Esophagus squamous epithelium (tissue), 5 donors: ENCODE measurements around the gene INPP5D. TPM values are rescaled to one million over a fixed set of nuclear protein-coding genes. Genes with fewer than 3 reads are reported as not detected.

Experiments used
- DNase-seq: peaks from one replicate; lab custom pipeline; 2025; lab: John Stamatoyannopoulos, UW
- H3K27ac ChIP-seq, 4 donors: fragments of 200-600 bp; sonication (generic); one replicate each; pipeline ENCODE4 v1.5.1; 2016 to 2019; ENCODE audit warnings: mild to moderate bottlenecking in 1 of 4
- H3K27me3 ChIP-seq, 4 donors: fragments of 200-600 bp; sonication (generic); 1 replicate in 3 of 4; 2 replicates in 1 of 4; pipeline versions ENCODE4 v1.5.1 to v1.6.0; 2017 to 2021; ENCODE audit warnings: antibody characterized with exemption in 1 of 4
- H3K36me3 ChIP-seq, 3 donors: fragments of 200-600 bp; sonication (generic); one replicate each; pipeline ENCODE4 v1.5.1; 2016 to 2019
- H3K4me1 ChIP-seq, 3 donors: fragments of 200-600 bp; sonication (generic); one replicate each; pipeline ENCODE4 v1.5.1; 2017 to 2019
- H3K4me3 ChIP-seq, 4 donors: fragments of 200-600 bp; sonication (generic); 1 replicate in 3 of 4; 2 replicates in 1 of 4; pipeline ENCODE4 v1.5.1; 2016 to 2019; ENCODE audit warnings: mild to moderate bottlenecking in 2 of 4, moderate library complexity in 1 of 4
- H3K9me3 ChIP-seq, 3 donors: fragments of 200-600 bp; sonication (generic); one replicate each; pipeline ENCODE4 v1.5.1; 2016 to 2019
- CTCF ChIP-seq, 6 experiments: fragments of 450-650 bp in 4 of 6; fragments of 200-600 bp in 2 of 6; sonication (generic) in 2 of 6; IDR thresholded peaks; one replicate each; pipeline ENCODE4 v1.5.1; 2016 to 2019; ENCODE audit warnings: antibody characterized with exemption in 6 of 6, mild to moderate bottlenecking in 4 of 6, moderate library complexity in 4 of 6
- POLR2A ChIP-seq, 4 donors: fragments of 450-650 bp; IDR thresholded peaks; one replicate each; pipeline ENCODE4 v1.6.1; 2017; ENCODE audit warnings: antibody characterized with exemption in 4 of 4, mild to moderate bottlenecking in 4 of 4, moderate library complexity in 3 of 4
- WGBS, 2 donors: methylation state at CpG; one replicate each; pipeline ENCODE4 v1.1.5; 2018; 5-methylcytosine and 5-hydroxymethylcytosine counted together
- intact Hi-C: fragments of 100-400 bp; cut with DNase I; formaldehyde crosslinking; loops from one replicate; pipeline ENCODE4 v1.15.0; 2022
- total RNA-seq, 4 donors: library from RNA; depleted of rRNA; stranded (reverse); fragments of >200 nt; gene quantifications; one replicate each; pipeline ENCODE4 v1.1.0, GENCODE V29; 2016
- donor health status: DM: yes; HTN: yes; CAD: no.

The INPP5D gene
- total RNA-seq, result 10 to 100 TPM in 2 of 4 donors, 1 to 10 TPM in 2; 2.2 to 36.0 (median 10.2) TPM

GRCh38 chr2:233059797-233060500 is at the start of gene INPP5D:
Gene INPP5D, plus strand, starts transcription at chr2:233060342. Its CDS starts 137 bp downstream, at chr2:233060479.
- 43 to 85% methylated on average over 9 to 16 of the region's 26 CpGs for WGBS, 2 donors
- TF ChIP-seq CTCF (IDR thresholded peaks at IDR 0.05), result no peak
- TF ChIP-seq POLR2A (IDR thresholded peaks at IDR 0.05), result peak in 2 of 4 donors; percentile 48 to 77
- Histone ChIP-seq H3K9me3 (no peaks in the 10 kb centered on the region), H3K27me3 (no peaks in the 10 kb centered on the region), H3K27ac (peak within 1 kb of the TSS; percentile 66 to 92 (median 78)), H3K36me3 (no peaks in the 10 kb centered on the region), H3K4me3 (peak within 1 kb of the TSS; percentile 25 to 71 (median 40)), H3K4me1 (peaks cover 18 to 46% (median 22%) of the 10 kb centered on the region in 3 donors)
- DNase-seq, result no peak
- intact Hi-C loops, result no loop called here

- Histone ChIP-seq H3K4me3 (no peak overlapping the region), H3K27me3 (no peaks in the 10 kb centered on the region), H3K27ac (no peak overlapping the region), H3K9me3 (no peaks in the 10 kb centered on the region), H3K36me3 (no peaks in the 10 kb centered on the region), H3K4me1 (no peaks in the 10 kb centered on the region)
- no peak for DNase-seq
- 82 to 100% methylated on average over 1 to 8 of the region's 9 CpGs for WGBS, 2 donors
- intact Hi-C loops, result no loop called here
- no peak for TF ChIP-seq POLR2A (IDR thresholded peaks at IDR 0.05)
- TF ChIP-seq CTCF (IDR thresholded peaks at IDR 0.05), result no peak
These were observed 49.4 kb upstream of the INPP5D start for GRCh38 chr2:233010569-233011267.

- 94 to 97% methylated on average over 5 of the region's 6 CpGs for WGBS, 2 donors
- H3K4me1 ChIP-seq, result no peaks in the 10 kb centered on the region
- H3K27me3 ChIP-seq, result no peaks in the 10 kb centered on the region
- no peak overlapping the region for H3K27ac ChIP-seq
- DNase-seq, result no peak
- TF ChIP-seq POLR2A (IDR thresholded peaks at IDR 0.05), result no peak
- TF ChIP-seq CTCF (IDR thresholded peaks at IDR 0.05), result no peak
- H3K4me3 ChIP-seq, result no peak overlapping the region
- H3K36me3 ChIP-seq, result no peaks in the 10 kb centered on the region
- intact Hi-C loops, result no loop called here
- no peaks in the 10 kb centered on the region for H3K9me3 ChIP-seq
These were observed 48.9 kb upstream of the INPP5D start for GRCh38 chr2:233011268-233011650.

- no peak for TF ChIP-seq POLR2A (IDR thresholded peaks at IDR 0.05)
- TF ChIP-seq CTCF (IDR thresholded peaks at IDR 0.05), result no peak
- intact Hi-C loops, result no loop called here
- DNase-seq, result no peak
- Histone ChIP-seq H3K36me3 (no peaks in the 10 kb centered on the region), H3K27ac (no peak overlapping the region), H3K9me3 (no peaks in the 10 kb centered on the region), H3K4me3 (no peak overlapping the region), H3K27me3 (no peaks in the 10 kb centered on the region), H3K4me1 (no peaks in the 10 kb centered on the region)
- 64% methylated on average over 1 of the region's 1 CpG; no CpG with 5 or more reads in 1 of the 2 donors for WGBS, 2 donors
These were observed 48.4 kb upstream of the INPP5D start for GRCh38 chr2:233011702-233012131.
